ENCODE measurements around the gene ZRANB2. TPM values are rescaled to one million over a fixed set of nuclear protein-coding genes. Genes with fewer than 3 reads are reported as not detected.

The ZRANB2 gene
- total and polyA plus RNA-seq, 9 donors = 52.3 to 122 (median 87.2) TPM

DNA sequence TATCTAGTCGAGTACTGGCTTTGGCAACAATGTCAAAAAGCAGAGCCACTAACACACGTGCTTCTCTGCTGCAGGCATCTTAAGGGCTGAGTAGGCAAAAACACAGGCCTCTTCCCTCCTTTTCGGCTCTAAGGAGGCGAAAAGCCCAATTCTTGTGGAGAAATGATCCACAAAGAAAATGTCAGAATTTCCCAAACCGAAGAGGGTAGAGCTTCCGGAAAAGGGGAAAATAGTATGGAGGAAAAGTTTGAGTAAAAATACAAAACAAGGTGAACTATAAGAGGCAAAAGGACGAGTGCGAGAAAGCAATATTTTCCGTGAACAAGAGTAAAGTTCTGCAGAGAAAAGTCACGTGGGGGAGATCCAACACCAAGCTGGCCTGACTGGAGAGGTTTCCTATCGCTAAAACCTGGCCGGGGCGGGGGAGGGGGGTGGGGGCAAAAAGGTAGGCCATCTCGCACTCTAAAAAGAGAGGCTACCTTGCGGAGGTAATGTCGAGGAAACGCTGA lies 551 bp downstream of the ZRANB2 start:
- peaks cover 3% of the 10 kb centered on the region for H3K9me3 ChIP-seq (replicated peaks; ENCODE audit: control insufficient read depth, low read depth, low read length)
- H3K27ac ChIP-seq (ENCODE audit: low read length) = peak overlapping the region; percentile 96
- peak; percentile 49 for DNase-seq
- peaks cover 1% of the 10 kb centered on the region for H3K27me3 ChIP-seq (ENCODE audit: control insufficient read depth, insufficient read depth, low read length)
- H3K4me1 ChIP-seq (ENCODE audit: control insufficient read depth, insufficient read depth, low read length) = peaks cover 3% of the 10 kb centered on the region
- peaks cover 13% of the 10 kb centered on the region for H3K36me3 ChIP-seq (ENCODE audit: control insufficient read depth, insufficient read depth, low read length)
- WGBS (ENCODE audit: insufficient coverage) = 2% methylated on average over 14 of the region's 17 CpGs
- peak overlapping the region; percentile 91 for H3K4me3 ChIP-seq (ENCODE audit: low read length)

DNA sequence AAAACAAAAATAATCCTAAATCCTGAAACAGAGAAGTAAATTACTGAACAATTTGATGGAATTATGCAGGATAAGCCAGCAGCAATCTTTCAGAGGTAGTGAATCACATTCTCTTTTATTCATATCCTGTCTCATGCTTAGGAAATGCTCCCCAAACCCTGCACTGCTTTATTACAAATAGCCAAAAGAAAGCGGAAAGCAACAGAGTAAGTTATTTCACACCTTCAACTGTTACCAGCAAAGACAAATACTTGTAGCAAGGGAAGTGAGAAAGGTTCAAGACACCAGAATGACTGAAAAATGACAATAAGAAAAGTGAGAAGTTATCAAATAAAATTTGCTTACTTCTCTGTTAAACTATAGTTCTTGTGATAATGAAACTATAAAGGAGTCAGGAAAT lies 6.2 kb downstream of the ZRANB2 start:
- Histone ChIP-seq H3K9me3 (replicated peaks; ENCODE audit: control insufficient read depth, low read depth, low read length) (no peaks in the 10 kb centered on the region), H3K4me1 (ENCODE audit: control insufficient read depth, insufficient read depth, low read length) (no peaks in the 10 kb centered on the region)
- no CpG with 5 or more reads among the region's 1 CpG for WGBS (ENCODE audit: insufficient coverage)

DNA sequence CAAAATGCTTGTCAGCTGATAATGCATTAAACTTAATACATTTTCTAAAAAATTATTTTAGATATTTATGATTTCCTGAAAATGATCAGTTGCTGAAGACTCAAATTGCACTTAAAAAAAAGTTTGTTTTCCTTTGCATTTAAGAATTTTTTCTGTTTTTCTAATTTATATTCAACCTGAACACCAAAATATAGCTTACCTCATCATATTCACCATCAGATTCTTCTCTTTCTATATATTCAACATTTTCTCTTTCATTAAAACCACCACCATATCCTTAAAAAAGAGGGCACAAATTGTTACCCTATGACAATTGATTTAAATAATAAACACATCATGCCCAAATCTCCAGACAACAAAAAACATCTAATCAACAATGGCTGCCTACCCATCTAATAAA lies 8.6 kb downstream of the ZRANB2 start:
- Histone ChIP-seq H3K4me1 (ENCODE audit: control insufficient read depth, insufficient read depth, low read length) (no peaks in the 10 kb centered on the region), H3K4me3 (ENCODE audit: low read length) (no peak overlapping the region), H3K9me3 (replicated peaks; ENCODE audit: control insufficient read depth, low read depth, low read length) (no peaks in the 10 kb centered on the region), H3K27ac (ENCODE audit: low read length) (no peak overlapping the region), H3K27me3 (ENCODE audit: control insufficient read depth, insufficient read depth, low read length) (no peaks in the 10 kb centered on the region), H3K36me3 (ENCODE audit: control insufficient read depth, insufficient read depth, low read length) (peaks cover 33% of the 10 kb centered on the region)
- DNase-seq = no peak

More for the DNA sequence above, 6.2 kb downstream of the ZRANB2 start:
- Histone ChIP-seq H3K36me3 (ENCODE audit: control insufficient read depth, insufficient read depth, low read length) (peaks cover 26% of the 10 kb centered on the region), H3K27me3 (ENCODE audit: control insufficient read depth, insufficient read depth, low read length) (no peaks in the 10 kb centered on the region), H3K4me3 (ENCODE audit: low read length) (no peak overlapping the region), H3K27ac (ENCODE audit: low read length) (no peak overlapping the region)
- DNase-seq = no peak

DNA sequence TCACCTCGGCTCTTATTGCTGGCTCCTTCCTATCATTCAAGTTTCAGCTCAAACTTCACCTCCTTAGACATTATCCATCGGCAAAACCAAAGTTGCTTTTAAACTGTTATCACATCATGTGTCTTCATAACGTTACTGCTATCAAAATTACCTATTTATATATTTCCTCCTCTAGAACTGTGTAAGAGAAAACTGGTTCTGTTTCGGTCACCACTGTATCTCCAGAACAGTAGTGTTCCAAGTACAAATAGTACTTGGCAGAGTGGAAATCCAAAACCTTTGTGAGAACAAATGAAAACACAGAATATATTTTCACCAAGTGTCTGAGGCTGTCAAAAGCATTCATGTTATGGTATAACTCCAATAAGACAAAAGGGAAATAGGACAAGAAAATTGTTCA lies 9.1 kb downstream of the ZRANB2 start:
- WGBS (ENCODE audit: insufficient coverage) = 100% methylated on average over 1 of the region's 4 CpGs
- H3K27me3 ChIP-seq (ENCODE audit: control insufficient read depth, insufficient read depth, low read length) = no peaks in the 10 kb centered on the region
- no peak for DNase-seq
- peaks cover 30% of the 10 kb centered on the region for H3K36me3 ChIP-seq (ENCODE audit: control insufficient read depth, insufficient read depth, low read length)
- H3K4me3 ChIP-seq (ENCODE audit: low read length) = no peak overlapping the region
- no peaks in the 10 kb centered on the region for H3K9me3 ChIP-seq (replicated peaks; ENCODE audit: control insufficient read depth, low read depth, low read length)
- H3K4me1 ChIP-seq (ENCODE audit: control insufficient read depth, insufficient read depth, low read length) = no peaks in the 10 kb centered on the region
- H3K27ac ChIP-seq (ENCODE audit: low read length) = no peak overlapping the region

DNA sequence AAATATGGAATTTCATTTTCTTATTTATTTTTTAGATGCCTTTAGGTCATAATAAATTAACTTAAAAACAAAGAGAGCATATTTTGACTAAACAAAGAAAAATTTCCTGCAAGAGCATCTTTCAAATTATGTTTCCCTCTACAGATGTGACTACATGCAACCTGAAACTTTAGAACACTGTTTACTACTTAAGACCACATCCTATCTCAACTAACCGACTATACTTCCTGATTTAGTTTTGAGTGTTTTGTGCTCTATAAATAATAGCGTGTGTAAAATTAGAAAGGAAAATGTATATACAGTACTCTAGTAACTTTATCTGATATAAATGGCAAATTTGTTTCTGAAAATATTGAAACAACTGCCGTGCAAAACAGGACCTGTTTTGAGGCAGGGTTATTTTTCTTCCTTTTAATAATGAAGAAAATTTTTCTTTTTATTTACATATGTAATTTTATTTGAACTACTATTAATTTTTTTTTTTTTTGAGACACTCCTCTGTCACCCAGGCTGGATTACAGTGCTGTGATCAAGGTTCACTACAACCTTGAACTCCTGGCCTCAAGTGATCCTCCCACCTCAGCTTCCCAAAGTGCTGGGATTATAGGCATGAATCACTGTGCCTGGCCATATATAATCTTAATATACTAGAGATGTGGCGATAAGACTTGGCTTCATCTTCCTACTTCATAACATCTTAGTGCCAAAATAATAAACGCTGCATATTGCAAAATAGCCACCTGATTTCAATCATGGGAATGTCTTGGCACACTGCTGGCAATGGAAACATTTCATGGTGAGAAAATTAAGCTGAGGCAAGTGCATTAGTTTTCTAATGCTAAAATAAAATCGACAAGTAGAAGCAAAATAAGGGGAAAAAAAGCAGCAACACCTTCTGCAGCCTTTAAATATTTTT lies 12.3 kb downstream of the ZRANB2 start:
- WGBS (ENCODE audit: insufficient coverage) = no CpG with 5 or more reads among the region's 6 CpGs
- H3K4me3 ChIP-seq (ENCODE audit: low read length) = no peak overlapping the region
- H3K9me3 ChIP-seq (replicated peaks; ENCODE audit: control insufficient read depth, low read depth, low read length) = no peaks in the 10 kb centered on the region
- H3K36me3 ChIP-seq (ENCODE audit: control insufficient read depth, insufficient read depth, low read length) = peaks cover 25% of the 10 kb centered on the region
- no peak for DNase-seq
- H3K27ac ChIP-seq (ENCODE audit: low read length) = no peak overlapping the region
- no peaks in the 10 kb centered on the region for H3K4me1 ChIP-seq (ENCODE audit: control insufficient read depth, insufficient read depth, low read length)
- no peaks in the 10 kb centered on the region for H3K27me3 ChIP-seq (ENCODE audit: control insufficient read depth, insufficient read depth, low read length)

DNA sequence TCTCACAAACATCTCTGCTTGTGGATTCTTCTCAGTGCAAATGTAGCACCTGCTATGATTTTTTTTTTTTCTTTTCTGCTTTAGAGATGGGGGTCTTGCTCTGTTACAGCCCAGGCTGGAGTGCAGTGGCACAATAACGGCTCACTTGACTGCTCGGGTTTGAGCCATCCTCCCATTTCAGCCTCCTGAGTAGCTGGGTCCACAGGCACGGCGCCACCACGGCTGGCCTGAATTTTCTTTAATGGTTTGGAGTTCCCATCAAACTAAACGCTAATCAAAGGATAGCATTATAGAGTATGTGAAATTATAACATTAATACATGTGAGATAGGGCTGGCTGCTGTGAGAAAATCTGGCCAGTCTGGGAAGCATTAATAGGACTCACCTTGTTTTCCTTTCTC lies 26.0 kb downstream of the ZRANB2 start:
- no CpG with 5 or more reads among the region's 6 CpGs for WGBS (ENCODE audit: insufficient coverage)
- no peaks in the 10 kb centered on the region for H3K9me3 ChIP-seq (replicated peaks; ENCODE audit: control insufficient read depth, low read depth, low read length)
- H3K27me3 ChIP-seq (ENCODE audit: control insufficient read depth, insufficient read depth, low read length) = peaks cover 2% of the 10 kb centered on the region
- H3K27ac ChIP-seq (ENCODE audit: low read length) = no peak overlapping the region
- H3K4me3 ChIP-seq (ENCODE audit: low read length) = no peak overlapping the region
- peaks cover 5% of the 10 kb centered on the region for H3K36me3 ChIP-seq (ENCODE audit: control insufficient read depth, insufficient read depth, low read length)
- H3K4me1 ChIP-seq (ENCODE audit: control insufficient read depth, insufficient read depth, low read length) = no peaks in the 10 kb centered on the region
- no peak for DNase-seq

DNA sequence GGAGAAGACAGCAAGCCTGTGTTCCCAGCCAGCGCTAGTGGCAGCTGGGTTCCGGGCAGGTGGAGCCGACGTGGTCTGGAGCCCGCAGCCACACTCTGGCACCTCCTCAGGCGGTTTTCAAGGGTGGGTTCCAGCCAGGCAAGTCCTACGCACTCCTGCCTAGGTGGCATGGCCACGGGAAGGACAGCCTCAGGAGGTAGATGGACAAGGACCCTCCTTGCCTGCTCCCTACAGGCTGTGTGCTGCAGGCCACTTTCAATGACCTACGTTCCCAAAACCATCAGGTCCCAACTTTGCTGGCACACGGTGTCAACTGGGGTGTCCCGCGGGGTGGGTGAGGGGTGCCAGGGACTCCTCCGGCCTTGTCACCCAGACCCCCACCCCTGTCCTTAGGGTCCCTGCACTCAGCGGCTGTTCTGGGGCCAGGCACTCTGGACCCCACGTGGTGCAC lies 26.5 kb downstream of the ZRANB2 start:
- Histone ChIP-seq H3K4me1 (ENCODE audit: control insufficient read depth, insufficient read depth, low read length) (no peaks in the 10 kb centered on the region), H3K27ac (ENCODE audit: low read length) (no peak overlapping the region), H3K27me3 (ENCODE audit: control insufficient read depth, insufficient read depth, low read length) (peaks cover 2% of the 10 kb centered on the region), H3K4me3 (ENCODE audit: low read length) (no peak overlapping the region), H3K36me3 (ENCODE audit: control insufficient read depth, insufficient read depth, low read length) (peaks cover 4% of the 10 kb centered on the region), H3K9me3 (replicated peaks; ENCODE audit: control insufficient read depth, low read depth, low read length) (no peaks in the 10 kb centered on the region)
- 78% methylated on average over 14 of the region's 15 CpGs for WGBS (ENCODE audit: insufficient coverage)
- DNase-seq = no peak

DNA sequence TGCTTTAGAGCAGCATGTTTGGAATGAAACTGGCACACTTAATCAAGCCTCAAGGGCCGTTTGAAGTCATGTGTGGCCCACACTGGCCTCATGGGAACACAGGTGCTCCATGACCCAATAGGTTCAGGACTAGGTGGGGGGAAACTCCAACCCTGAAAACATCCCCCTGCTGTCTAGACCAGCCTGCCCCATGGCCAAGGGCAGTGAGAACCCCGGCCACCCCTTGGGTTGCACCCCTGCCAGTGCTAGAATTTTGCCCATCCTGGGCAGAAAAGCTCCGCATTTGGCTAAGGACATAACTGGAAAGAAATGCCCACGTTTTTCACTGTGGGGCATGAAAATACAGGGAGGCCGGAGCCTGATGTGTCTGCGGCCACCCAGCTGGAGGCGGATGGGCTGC lies 27.1 kb downstream of the ZRANB2 start:
- no peak for DNase-seq
- no peak overlapping the region for H3K4me3 ChIP-seq (ENCODE audit: low read length)
- 64% methylated on average over 5 of the region's 7 CpGs for WGBS (ENCODE audit: insufficient coverage)
- H3K27me3 ChIP-seq (ENCODE audit: control insufficient read depth, insufficient read depth, low read length) = peaks cover 2% of the 10 kb centered on the region
- H3K36me3 ChIP-seq (ENCODE audit: control insufficient read depth, insufficient read depth, low read length) = peaks cover 2% of the 10 kb centered on the region
- no peak overlapping the region for H3K27ac ChIP-seq (ENCODE audit: low read length)
- H3K9me3 ChIP-seq (replicated peaks; ENCODE audit: control insufficient read depth, low read depth, low read length) = no peaks in the 10 kb centered on the region
- H3K4me1 ChIP-seq (ENCODE audit: control insufficient read depth, insufficient read depth, low read length) = no peaks in the 10 kb centered on the region

DNA sequence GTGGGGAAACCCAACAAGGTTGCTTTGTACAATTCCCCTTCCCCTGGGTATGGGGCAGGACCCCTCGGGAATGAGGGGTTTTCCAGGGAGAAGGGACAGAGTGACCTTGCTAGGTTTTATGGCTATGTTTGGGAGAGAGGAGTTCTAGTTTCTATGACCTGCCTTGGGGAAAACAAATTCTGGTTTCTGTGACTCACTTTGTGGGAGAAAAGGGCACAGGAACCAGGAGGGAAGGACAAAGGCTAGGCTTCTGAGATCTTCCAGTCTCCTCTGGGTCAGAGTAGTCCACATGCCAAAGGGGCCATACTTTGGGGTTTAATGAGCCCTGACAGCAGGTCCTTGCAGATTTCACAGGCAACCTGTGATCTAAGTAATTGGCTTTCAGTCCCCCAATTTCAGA lies 27.7 kb downstream of the ZRANB2 start:
- Histone ChIP-seq H3K36me3 (ENCODE audit: control insufficient read depth, insufficient read depth, low read length) (no peaks in the 10 kb centered on the region), H3K4me3 (ENCODE audit: low read length) (no peak overlapping the region), H3K9me3 (replicated peaks; ENCODE audit: control insufficient read depth, low read depth, low read length) (no peaks in the 10 kb centered on the region), H3K27me3 (ENCODE audit: control insufficient read depth, insufficient read depth, low read length) (peaks cover 5% of the 10 kb centered on the region), H3K27ac (ENCODE audit: low read length) (no peak overlapping the region), H3K4me1 (ENCODE audit: control insufficient read depth, insufficient read depth, low read length) (no peaks in the 10 kb centered on the region)
- 50% methylated on average over 1 of the region's 1 CpG for WGBS (ENCODE audit: insufficient coverage)
- no peak for DNase-seq

DNA sequence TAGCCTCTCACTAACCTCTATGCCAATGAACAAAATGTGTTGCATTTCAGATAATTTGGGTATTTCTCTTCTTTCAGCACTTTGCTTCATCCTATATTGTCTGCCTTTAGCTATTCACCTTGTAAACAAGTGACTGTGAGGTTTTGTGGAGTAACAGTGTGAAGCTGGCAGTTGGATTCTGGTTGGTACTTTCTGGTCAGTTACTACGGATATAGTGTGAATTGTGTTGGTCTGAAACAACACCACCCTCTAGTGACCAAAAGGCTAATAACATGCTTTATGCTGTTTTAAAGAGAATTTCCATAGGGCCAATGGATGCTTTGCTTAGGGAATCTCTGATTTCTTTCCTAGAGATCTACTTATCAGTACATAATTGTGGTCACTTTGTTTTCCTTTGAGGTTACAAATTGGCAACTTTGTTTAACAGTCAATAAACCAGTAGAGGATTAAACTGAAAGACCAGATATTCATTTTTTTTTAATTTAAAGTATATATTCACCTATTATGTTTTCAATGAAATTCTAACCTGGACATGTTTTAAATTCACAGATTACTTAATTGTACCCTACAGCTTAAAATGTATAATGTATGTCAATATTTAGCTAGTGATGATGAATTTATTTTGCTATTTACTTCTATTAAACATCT lies 30.8 kb downstream of the ZRANB2 start:
- Histone ChIP-seq H3K9me3 (replicated peaks; ENCODE audit: control insufficient read depth, low read depth, low read length) (no peaks in the 10 kb centered on the region), H3K27ac (ENCODE audit: low read length) (no peak overlapping the region), H3K4me3 (ENCODE audit: low read length) (no peak overlapping the region), H3K4me1 (ENCODE audit: control insufficient read depth, insufficient read depth, low read length) (peaks cover 15% of the 10 kb centered on the region), H3K27me3 (ENCODE audit: control insufficient read depth, insufficient read depth, low read length) (peaks cover 31% of the 10 kb centered on the region), H3K36me3 (ENCODE audit: control insufficient read depth, insufficient read depth, low read length) (no peaks in the 10 kb centered on the region)
- peak; percentile 80 for DNase-seq
- no CpG with 5 or more reads among the region's 1 CpG for WGBS (ENCODE audit: insufficient coverage)

Measured in muscle of leg (tissue), 11 donors.